Gastrocnemius medialis (tissue), 4 donors: ENCODE results near the gene PRAMEF12.

Source experiments
- POLR2A ChIP-seq, 2 donors: fragments of 450-650 bp; IDR thresholded peaks; one replicate each; pipeline ENCODE4 v1.6.1; 2017; ENCODE audit warnings: antibody characterized with exemption in 2 of 2, mild to moderate bottlenecking in 2 of 2, moderate library complexity in 2 of 2
- TF ChIP-seq, protein P1 (sequence below), 5 experiments: fragments of 450-650 bp in 3 of 5; fragments of 200-600 bp in 2 of 5; sonication (generic) in 2 of 5; IDR thresholded peaks in 4 of 5; conservative IDR thresholded peaks in 1 of 5; 1 replicate in 4 of 5; 2 replicates in 1 of 5; pipeline ENCODE4 v1.5.1; 2016 to 2019; ENCODE audit warnings: antibody characterized with exemption in 5 of 5, mild to moderate bottlenecking in 3 of 5, moderate library complexity in 3 of 5

DNA sequence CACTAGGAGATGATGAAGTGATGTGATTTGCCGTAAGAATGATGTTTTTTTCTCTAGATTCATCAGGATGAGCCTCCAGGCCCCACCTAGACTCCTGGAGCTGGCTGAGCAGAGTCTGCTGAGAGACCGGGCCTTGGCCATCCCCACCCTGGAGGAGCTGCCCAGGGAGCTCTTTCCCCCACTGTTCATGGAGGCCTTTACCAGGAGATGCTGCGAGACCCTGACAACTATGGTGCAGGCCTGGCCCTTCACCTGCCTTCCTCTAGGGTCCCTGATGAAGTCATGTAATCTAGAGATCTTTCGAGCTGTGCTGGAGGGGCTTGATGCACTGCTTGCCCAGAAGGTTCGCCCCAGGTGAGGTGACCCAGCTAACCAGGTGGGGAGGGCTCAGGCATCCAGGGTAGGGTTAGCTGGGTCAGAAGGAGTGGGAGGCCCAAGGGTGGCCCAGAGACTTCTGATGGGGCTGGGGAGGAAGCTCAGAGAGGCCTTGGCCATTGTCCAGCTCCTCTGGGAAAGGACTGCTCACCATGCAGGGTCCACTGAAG, 1.3 kb downstream of the PRAMEF12 start:
- TF ChIP-seq, protein P1, sequence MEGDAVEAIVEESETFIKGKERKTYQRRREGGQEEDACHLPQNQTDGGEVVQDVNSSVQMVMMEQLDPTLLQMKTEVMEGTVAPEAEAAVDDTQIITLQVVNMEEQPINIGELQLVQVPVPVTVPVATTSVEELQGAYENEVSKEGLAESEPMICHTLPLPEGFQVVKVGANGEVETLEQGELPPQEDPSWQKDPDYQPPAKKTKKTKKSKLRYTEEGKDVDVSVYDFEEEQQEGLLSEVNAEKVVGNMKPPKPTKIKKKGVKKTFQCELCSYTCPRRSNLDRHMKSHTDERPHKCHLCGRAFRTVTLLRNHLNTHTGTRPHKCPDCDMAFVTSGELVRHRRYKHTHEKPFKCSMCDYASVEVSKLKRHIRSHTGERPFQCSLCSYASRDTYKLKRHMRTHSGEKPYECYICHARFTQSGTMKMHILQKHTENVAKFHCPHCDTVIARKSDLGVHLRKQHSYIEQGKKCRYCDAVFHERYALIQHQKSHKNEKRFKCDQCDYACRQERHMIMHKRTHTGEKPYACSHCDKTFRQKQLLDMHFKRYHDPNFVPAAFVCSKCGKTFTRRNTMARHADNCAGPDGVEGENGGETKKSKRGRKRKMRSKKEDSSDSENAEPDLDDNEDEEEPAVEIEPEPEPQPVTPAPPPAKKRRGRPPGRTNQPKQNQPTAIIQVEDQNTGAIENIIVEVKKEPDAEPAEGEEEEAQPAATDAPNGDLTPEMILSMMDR (IDR thresholded peaks at IDR 0.05 in 4 of 5, conservative IDR thresholded peaks at IDR 0.05 in 1 of 5), result no peak
- TF ChIP-seq POLR2A (IDR thresholded peaks at IDR 0.05), result no peak
